ENCODE results near the gene VTI1A. TPM values are rescaled to one million over a fixed set of nuclear protein-coding genes. Genes with fewer than 3 reads are reported as not detected.
"Not testable (repeated sequence)": the region's sequence is repeated elsewhere in the genome, so short reads cannot be mapped to it uniquely, and the experiment has no call there.

The VTI1A gene
- total RNA-seq: 33.6 and 39.5 TPM in 2 replicates

DNA sequence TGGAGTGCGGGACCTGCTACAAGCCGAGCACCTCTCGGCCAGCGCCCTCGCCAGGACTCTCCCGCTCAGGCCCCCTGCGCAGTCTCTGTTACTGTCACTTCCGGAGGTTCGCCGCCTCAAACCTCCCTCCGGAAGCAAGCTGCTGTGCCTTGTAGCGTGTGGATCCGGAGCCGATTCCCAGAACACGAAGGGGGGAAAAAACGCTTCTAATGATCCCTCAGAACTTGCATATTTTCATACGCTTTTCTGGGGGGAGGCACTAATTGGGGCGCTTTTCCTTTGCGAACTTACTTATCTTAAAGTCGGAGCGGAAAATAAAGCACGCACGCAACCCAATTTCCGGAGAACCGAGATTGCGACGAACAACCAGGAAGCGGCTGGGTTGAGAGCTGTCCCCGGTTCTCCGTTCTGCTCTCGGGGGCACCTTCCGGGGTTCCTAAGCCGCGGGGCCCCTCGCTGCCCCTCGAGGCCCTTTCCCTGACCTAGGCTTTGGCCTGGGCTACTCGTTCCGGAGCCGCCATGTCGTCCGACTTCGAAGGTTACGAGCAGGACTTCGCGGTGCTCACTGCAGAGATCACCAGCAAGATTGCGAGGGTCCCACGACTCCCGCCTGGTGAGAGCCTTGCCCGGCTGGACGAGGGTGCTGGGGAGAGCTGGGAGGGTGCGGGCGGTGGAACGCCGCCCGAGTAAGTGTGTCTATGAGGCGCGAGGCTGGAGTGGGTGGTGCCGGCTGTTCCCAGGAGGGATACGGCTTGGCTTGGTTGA is at the start of gene VTI1A, which contains the start of gene ZDHHC6:
VTI1A (plus strand) TSS at position 361 of the 765 bp plus-strand sequence; CDS start at position 520, 159 bp downstream.
ZDHHC6 (minus strand) TSS at position 60 of the 765 bp plus-strand sequence. CDS start 1,478 bp downstream, outside the sequence.
- Mint-ChIP-seq H3K9me3 (no peaks in the 10 kb centered on the region), H3K27ac (peak within 1 kb of the TSS; percentile 93), H3K36me3 (ENCODE audit: low read depth) (peaks cover 35% of the 10 kb centered on the region), H3K4me1 (ENCODE audit: low read depth) (peaks cover 40% of the 10 kb centered on the region), H3K4me3 (ENCODE audit: low read depth) (peak within 1 kb of the TSS; percentile 97), H3K27me3 (ENCODE audit: low read depth) (no peaks in the 10 kb centered on the region)
- peak; percentile 80 for DNase-seq (ENCODE audit: low spot score)
- intact Hi-C loops (cut with micrococcal nuclease): loop anchor here (2.0 to 5.0 kb wide), 4 partner anchors 26 to 1230 kb away; partner anchors contain the start of genes CASP7 and GPAM

DNA sequence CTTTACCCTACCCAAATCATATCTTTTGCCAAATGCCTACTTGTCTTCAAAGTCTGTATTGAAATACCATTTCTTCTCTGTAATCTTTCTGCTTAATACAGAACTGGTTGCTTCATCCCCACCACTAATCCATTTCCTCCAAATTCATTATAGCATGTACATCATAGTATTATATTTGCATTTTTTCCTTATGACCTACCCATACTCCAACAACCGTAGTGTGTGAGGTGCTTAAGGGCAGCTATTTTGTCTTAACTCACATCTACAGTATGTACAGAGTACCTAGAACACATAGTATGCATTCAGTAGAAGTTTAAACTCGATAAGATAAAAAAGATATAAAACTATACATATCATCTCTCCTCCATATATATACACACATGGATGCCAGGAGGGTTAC is 49.4 kb upstream of the VTI1A start:
- no peaks in the 10 kb centered on the region for H3K27me3 Mint-ChIP-seq (ENCODE audit: low read depth)
- DNase-seq (ENCODE audit: low spot score): no peak
- no peak overlapping the region for H3K27ac Mint-ChIP-seq
- intact Hi-C loops (cut with micrococcal nuclease): no loop called here
- no peak overlapping the region for H3K4me3 Mint-ChIP-seq (ENCODE audit: low read depth)
- peaks cover 10% of the 10 kb centered on the region for H3K4me1 Mint-ChIP-seq (ENCODE audit: low read depth)
- no peaks in the 10 kb centered on the region for H3K9me3 Mint-ChIP-seq
- peaks cover 42% of the 10 kb centered on the region for H3K36me3 Mint-ChIP-seq (ENCODE audit: low read depth)

DNA sequence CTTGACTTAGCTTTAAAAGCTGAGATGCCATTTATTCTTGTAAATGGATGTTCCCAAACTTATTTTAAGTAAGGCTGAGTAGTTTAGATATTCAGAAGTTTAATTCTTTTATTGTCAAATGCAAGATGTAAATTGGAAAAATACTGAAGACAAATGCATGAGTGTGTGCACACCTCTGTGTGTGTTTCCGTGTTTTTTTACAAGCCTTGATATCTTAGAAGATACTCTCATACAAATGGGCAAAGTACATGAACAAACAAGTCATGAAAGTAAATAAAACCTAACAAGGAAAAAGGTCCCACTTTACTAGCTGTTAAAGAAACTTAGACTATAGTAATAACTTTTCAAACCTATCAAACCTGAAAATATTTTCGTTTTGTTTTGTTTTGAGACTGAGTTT is 44.1 kb upstream of the VTI1A start:
- DNase-seq (ENCODE audit: low spot score): no peak
- Mint-ChIP-seq H3K27me3 (ENCODE audit: low read depth) (no peaks in the 10 kb centered on the region), H3K4me1 (ENCODE audit: low read depth) (peaks cover 3% of the 10 kb centered on the region), H3K9me3 (peaks cover 4% of the 10 kb centered on the region), H3K27ac (peak overlapping the region; percentile 15), H3K36me3 (ENCODE audit: low read depth) (peaks cover 81% of the 10 kb centered on the region), H3K4me3 (ENCODE audit: low read depth) (no peak overlapping the region)
- intact Hi-C loops (cut with micrococcal nuclease): no loop called here

DNA sequence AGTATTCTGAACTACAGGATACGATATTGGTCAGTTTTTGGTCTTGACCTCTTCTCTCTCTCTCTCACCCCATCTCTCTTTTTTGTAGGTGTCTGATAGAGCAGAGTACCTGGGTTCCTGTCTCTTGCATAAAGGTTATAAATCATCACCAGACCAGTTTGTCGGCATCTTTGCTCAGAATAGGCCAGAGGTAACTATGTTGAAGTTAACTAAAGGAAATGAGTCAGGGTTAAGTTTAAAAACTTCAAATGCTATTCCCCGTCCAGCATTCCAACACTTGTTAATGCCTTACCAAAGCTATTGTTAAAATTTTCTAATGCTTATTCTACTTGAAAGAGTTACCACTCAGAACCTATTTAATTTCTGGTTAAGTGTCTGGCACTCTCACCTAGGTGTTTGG is 42.4 kb upstream of the VTI1A start:
- H3K4me3 Mint-ChIP-seq (ENCODE audit: low read depth): no peak overlapping the region
- intact Hi-C loops (cut with micrococcal nuclease): no loop called here
- DNase-seq (ENCODE audit: low spot score): no peak
- peaks cover 4% of the 10 kb centered on the region for H3K9me3 Mint-ChIP-seq
- no peak overlapping the region for H3K27ac Mint-ChIP-seq
- H3K36me3 Mint-ChIP-seq (ENCODE audit: low read depth): peaks cover 82% of the 10 kb centered on the region
- peaks cover 3% of the 10 kb centered on the region for H3K4me1 Mint-ChIP-seq (ENCODE audit: low read depth)
- H3K27me3 Mint-ChIP-seq (ENCODE audit: low read depth): no peaks in the 10 kb centered on the region

DNA sequence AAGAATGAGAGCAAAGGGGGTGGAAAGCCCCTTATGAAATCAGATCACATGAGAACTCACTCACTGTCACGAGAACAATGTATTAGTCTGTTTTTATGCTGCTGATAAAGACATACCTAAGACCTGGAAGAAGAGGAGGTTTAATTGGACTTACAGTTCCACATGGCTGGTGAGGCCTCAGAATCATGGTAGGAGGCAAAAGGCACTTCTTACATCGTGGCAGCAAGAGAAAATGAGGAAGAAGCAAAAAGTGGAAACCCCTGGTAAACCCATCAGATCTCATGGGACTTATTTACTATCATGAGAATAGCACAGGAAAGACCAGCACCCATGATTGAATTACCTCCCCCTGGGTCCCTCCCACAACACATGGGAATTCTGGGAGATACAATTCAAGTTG is 40.2 kb upstream of the VTI1A start:
- H3K27ac Mint-ChIP-seq; intact Hi-C loops (cut with micrococcal nuclease); H3K4me1 Mint-ChIP-seq (ENCODE audit: low read depth); H3K4me3 Mint-ChIP-seq (ENCODE audit: low read depth); H3K27me3 Mint-ChIP-seq (ENCODE audit: low read depth); DNase-seq (ENCODE audit: low spot score); H3K9me3 Mint-ChIP-seq: not testable (repeated sequence)
- H3K36me3 Mint-ChIP-seq (ENCODE audit: low read depth): peaks cover 85% of the 10 kb centered on the region

DNA sequence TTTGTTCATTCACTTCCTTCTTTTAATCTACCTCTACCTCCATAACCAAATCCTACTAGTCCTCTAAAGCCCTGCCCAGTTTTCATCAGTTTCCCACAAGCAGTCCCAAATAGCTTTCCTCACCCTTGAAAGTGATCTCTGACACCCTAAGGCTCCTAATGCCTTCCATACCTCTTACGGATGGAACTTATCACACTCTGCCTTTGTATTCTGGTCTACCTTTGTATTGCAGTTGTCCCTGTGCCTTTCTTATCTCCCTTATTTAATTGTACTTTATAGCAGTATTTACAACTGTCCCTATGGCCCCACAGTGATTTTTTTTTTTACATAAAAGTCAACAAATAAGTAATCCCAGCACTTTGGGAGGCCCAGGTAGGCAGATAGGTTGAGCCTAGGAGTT is 39.3 kb upstream of the VTI1A start:
- Mint-ChIP-seq H3K36me3 (ENCODE audit: low read depth) (peaks cover 81% of the 10 kb centered on the region), H3K27ac (no peak overlapping the region)

DNA sequence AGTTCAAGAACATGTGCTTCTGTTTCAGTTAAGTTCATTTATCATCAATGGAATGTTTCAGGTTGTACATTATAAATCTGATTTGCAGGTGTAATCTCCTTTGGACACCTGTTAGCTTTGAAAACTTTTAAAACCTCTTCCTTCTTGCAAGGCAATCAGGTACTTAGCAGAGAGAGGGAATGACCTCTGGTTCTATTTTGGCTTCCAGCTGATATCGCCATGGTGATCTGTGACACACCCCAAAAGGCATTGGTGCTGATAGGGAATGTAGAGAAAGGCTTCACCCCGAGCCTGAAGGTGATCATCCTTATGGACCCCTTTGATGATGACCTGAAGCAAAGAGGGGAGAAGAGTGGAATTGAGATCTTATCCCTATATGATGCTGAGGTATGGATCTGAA is 37.7 kb upstream of the VTI1A start:
- Mint-ChIP-seq H3K4me3 (ENCODE audit: low read depth) (no peak overlapping the region), H3K4me1 (ENCODE audit: low read depth) (peaks cover 3% of the 10 kb centered on the region), H3K27me3 (ENCODE audit: low read depth) (no peaks in the 10 kb centered on the region), H3K36me3 (ENCODE audit: low read depth) (peaks cover 75% of the 10 kb centered on the region), H3K9me3 (peaks cover 4% of the 10 kb centered on the region), H3K27ac (no peak overlapping the region)
- DNase-seq (ENCODE audit: low spot score): no peak
- intact Hi-C loops (cut with micrococcal nuclease): no loop called here

More for the DNA sequence above, 39.3 kb upstream of the VTI1A start:
- H3K4me1 Mint-ChIP-seq (ENCODE audit: low read depth): peaks cover 3% of the 10 kb centered on the region
- DNase-seq (ENCODE audit: low spot score): no peak
- H3K9me3 Mint-ChIP-seq: peaks cover 4% of the 10 kb centered on the region
- H3K4me3 Mint-ChIP-seq (ENCODE audit: low read depth): no peak overlapping the region
- H3K27me3 Mint-ChIP-seq (ENCODE audit: low read depth): no peaks in the 10 kb centered on the region
- intact Hi-C loops (cut with micrococcal nuclease): no loop called here

DNA sequence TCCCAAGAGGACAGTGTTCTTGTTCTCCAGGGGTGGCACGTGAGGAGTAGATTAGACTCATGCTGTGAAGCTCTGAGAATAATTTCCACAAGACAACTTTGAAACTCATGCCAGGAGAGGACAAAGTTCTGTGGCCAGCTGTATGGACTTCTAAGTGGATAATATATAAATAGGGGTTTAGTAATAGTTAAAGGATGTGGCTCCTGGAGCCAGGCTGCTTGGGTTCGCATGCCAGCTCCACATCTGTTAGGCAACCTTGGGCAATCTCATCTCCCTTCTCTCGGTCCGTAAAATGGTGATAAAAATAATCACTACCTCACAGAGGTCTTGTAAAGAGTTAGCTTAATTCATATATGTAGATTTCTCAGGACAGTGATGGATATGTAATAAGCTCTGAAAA is 37.3 kb upstream of the VTI1A start:
- no peak overlapping the region for H3K27ac Mint-ChIP-seq
- DNase-seq (ENCODE audit: low spot score): no peak
- H3K4me1 Mint-ChIP-seq (ENCODE audit: low read depth): peaks cover 3% of the 10 kb centered on the region
- H3K27me3 Mint-ChIP-seq (ENCODE audit: low read depth): no peaks in the 10 kb centered on the region
- intact Hi-C loops (cut with micrococcal nuclease): no loop called here
- H3K9me3 Mint-ChIP-seq: peaks cover 4% of the 10 kb centered on the region
- peaks cover 74% of the 10 kb centered on the region for H3K36me3 Mint-ChIP-seq (ENCODE audit: low read depth)
- no peak overlapping the region for H3K4me3 Mint-ChIP-seq (ENCODE audit: low read depth)

DNA sequence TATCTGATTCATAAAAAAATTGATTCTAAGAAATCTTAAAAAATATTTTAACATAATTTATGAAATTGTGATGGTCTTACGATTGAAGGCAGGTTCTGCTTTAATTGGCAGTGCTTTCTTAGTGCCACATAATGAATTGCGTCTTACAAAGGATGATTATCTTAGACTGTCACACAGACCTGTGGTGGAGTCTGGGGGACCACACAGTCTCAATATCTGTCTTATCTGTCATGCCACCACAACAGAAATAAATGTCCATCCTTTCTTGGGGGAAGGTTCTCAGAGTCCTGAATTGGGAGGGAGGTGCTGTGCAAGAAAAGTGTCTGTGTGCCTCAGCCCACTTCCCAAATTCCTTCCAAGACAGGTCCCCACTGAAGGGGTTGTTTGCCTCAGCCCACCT is 34.3 kb upstream of the VTI1A start:
- DNase-seq (ENCODE audit: low spot score): no peak
- Mint-ChIP-seq H3K27ac (no peak overlapping the region), H3K4me3 (ENCODE audit: low read depth) (no peak overlapping the region), H3K27me3 (ENCODE audit: low read depth) (no peaks in the 10 kb centered on the region), H3K36me3 (ENCODE audit: low read depth) (peaks cover 69% of the 10 kb centered on the region), H3K9me3 (no peaks in the 10 kb centered on the region), H3K4me1 (ENCODE audit: low read depth) (no peaks in the 10 kb centered on the region)
- intact Hi-C loops (cut with micrococcal nuclease): no loop called here

DNA sequence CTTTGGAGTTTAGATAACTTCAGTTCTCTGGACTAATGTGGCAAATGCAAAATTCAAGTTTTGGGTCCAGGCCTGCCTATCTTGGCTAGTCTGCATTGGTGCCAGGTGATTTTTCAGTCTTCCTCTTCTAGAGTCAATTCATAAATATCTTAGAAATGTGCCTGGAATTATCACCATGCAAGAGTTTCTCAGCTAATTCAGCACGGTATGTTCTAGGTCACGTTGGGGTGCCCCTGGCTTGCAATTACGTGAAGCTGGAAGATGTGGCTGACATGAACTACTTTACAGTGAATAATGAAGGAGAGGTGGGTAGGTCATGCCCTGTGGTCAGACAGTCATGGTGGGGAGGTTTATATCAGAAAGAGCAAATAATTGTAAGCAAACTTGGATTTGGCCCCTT is 25.3 kb upstream of the VTI1A start:
- no peak for DNase-seq (ENCODE audit: low spot score)
- Mint-ChIP-seq H3K27ac (no peak overlapping the region), H3K4me1 (ENCODE audit: low read depth) (no peaks in the 10 kb centered on the region), H3K9me3 (no peaks in the 10 kb centered on the region), H3K27me3 (ENCODE audit: low read depth) (no peaks in the 10 kb centered on the region), H3K36me3 (ENCODE audit: low read depth) (peaks cover 51% of the 10 kb centered on the region), H3K4me3 (ENCODE audit: low read depth) (no peak overlapping the region)
- intact Hi-C loops (cut with micrococcal nuclease): no loop called here

DNA sequence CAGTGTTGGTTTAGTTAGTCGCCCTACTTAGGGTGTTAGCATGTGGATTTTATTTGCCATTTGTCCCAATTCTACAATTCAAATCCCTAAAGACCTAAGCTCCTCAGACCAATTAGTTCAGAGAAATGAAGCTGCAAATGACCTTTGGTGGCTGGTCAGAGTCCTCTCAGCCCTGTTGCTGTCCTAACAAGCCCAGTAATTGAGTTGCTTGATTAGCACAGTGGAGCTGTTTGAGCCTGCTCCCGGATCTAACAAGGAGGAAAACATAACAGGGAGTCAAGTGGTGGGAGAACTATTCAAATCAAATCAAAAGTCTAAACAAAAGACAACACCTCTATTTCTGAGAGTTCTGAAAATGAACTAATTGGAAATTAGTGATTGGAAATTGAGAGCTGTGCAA is 22.4 kb upstream of the VTI1A start:
- Mint-ChIP-seq H3K27me3 (ENCODE audit: low read depth) (no peaks in the 10 kb centered on the region), H3K9me3 (no peaks in the 10 kb centered on the region), H3K4me3 (ENCODE audit: low read depth) (no peak overlapping the region), H3K27ac (no peak overlapping the region), H3K36me3 (ENCODE audit: low read depth) (peaks cover 58% of the 10 kb centered on the region), H3K4me1 (ENCODE audit: low read depth) (no peaks in the 10 kb centered on the region)
- DNase-seq (ENCODE audit: low spot score): no peak
- intact Hi-C loops (cut with micrococcal nuclease): no loop called here

DNA sequence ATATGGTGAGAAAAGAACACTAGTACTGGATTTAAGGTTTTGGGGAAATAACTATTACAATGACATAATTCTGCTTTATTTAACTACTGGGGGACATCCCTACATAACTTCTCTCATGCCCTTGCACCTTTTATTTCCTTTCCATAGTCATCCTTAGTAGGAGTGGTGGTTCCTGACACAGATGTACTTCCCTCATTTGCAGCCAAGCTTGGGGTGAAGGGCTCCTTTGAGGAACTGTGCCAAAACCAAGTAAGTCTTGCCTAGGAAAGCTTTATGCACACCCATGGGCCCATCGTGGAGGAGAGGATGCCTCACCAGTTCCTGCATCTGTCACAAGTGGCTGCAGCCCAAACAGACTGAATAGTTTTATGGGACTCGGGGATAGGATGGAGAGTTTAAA is 20.9 kb upstream of the VTI1A start:
- intact Hi-C loops (cut with micrococcal nuclease): no loop called here
- no peak for DNase-seq (ENCODE audit: low spot score)
- Mint-ChIP-seq H3K27me3 (ENCODE audit: low read depth) (no peaks in the 10 kb centered on the region), H3K4me1 (ENCODE audit: low read depth) (no peaks in the 10 kb centered on the region), H3K9me3 (no peaks in the 10 kb centered on the region), H3K36me3 (ENCODE audit: low read depth) (peaks cover 62% of the 10 kb centered on the region), H3K4me3 (ENCODE audit: low read depth) (no peak overlapping the region), H3K27ac (no peak overlapping the region)

DNA sequence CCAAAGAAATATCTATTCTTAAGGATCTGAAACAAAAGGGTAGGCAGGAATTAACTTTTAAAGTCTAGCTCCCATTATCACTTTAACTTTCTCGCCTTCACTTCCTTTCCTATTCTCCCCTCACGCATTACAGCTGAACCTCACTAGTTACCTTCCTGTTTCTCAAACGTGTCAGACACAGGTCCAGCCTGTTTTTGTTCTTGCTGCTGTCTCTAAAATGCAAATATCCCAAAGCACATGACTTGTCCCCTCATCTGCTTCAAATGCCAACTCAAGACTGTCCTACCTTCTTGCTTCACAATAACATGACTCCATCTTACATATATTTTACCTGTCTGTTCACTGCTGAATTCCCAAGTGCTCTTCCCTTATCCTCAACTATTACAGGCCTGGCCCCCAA is 17.9 kb upstream of the VTI1A start:
- no peak overlapping the region for H3K4me3 Mint-ChIP-seq (ENCODE audit: low read depth)
- H3K27ac Mint-ChIP-seq: no peak overlapping the region
- peaks cover 67% of the 10 kb centered on the region for H3K36me3 Mint-ChIP-seq (ENCODE audit: low read depth)
- H3K4me1 Mint-ChIP-seq (ENCODE audit: low read depth): no peaks in the 10 kb centered on the region
- intact Hi-C loops (cut with micrococcal nuclease): no loop called here
- no peaks in the 10 kb centered on the region for H3K27me3 Mint-ChIP-seq (ENCODE audit: low read depth)
- no peaks in the 10 kb centered on the region for H3K9me3 Mint-ChIP-seq
- no peak for DNase-seq (ENCODE audit: low spot score)

All from activated T-helper 2 cell treated with anti-CD3 and anti-CD28 coated beads, Interferon-gamma antibody, Interleukin-2, Interleukin-4, amounts not matched to agents 10 μg/mL and 5 μg/mL and 100 μg/mL, durations not matched to agents 14 hours and 24 hours and 36 hours (primary cell).